Measurements from ENCODE around the gene IQGAP1.
"Not testable (repeated sequence)": the region's sequence is repeated elsewhere in the genome, so short reads cannot be mapped to it uniquely, and the experiment has no call there.

IQGAP1 gene

GRCh38 chr15:90412356-90413194 is 24.5 kb downstream of the IQGAP1 start:
- DNase-seq = no peak

DNA sequence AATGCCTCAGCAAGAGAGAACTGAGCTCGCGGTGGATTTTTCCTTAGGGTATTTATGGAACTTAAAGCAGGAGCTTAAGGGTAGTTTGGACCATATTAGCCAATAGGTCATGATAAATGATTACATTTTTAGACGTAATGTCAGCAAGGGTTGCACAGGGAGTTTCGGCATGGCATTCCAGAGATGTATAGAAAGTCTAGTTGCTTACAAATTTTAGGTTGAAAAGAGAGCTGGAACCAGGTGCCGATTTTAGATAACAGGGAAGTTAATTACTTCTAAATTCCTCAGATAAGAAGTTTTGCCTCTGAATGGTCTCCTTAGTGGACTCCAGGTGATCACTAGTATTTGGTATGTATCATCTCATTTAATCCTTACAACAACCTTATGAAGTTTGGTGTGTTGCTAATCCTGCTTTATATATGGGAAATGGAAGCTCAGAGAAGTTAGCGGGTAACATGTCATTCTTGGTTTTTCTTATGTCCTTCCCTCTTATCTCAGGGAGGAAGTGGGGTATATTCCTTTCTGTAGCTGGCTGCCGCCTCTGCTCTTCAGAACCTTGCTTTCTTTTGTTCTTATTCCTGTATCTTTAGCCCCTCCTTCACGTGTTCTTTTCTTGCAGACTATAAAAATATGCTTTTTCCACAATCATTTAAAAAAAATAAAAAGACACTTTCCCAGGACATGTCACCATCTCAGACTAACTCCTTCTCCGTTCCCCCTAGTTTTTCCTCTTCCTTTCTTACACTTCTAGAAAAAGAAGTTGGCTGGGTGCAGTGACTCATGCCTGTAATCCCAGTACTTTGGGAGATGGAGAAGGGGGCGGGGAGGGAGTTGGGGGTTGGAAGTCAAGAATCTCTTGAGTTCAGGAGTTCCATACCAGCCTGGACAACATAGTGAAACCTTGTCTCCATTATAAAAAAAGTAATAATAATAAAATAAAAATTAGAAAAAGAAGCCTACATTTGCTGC is 25.7 kb downstream of the IQGAP1 start:
- DNase-seq = no peak

GRCh38 chr15:90414408-90415028 is 26.5 kb downstream of the IQGAP1 start:
- DNase-seq = peak in 1 of 2 donors; percentile 22

DNA sequence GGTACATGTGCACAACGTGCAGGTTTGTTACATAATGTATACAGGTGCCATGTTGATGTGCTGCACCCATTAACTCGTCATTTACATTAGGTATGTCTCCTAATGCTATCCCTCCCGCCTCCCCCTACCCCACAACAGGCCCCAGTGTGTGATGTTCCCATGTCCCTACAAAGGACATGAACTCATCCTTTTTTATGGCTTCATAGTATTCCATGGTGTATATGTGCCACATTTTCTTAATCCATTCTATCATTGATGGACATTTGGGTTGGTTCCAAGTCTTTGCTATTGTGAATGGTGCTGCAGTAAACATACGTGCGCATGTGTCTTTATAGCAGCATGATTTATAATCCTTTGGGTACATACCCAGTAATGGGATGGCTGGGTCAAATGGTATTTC is 28.0 kb downstream of the IQGAP1 start:
- DNase-seq = not testable (repeated sequence)

- no peak for DNase-seq
Measured at GRCh38 chr15:90418627-90419026, 30.6 kb downstream of the IQGAP1 start.

GRCh38 chr15:90419206-90419605 is 31.2 kb downstream of the IQGAP1 start:
- no peak for DNase-seq

DNA sequence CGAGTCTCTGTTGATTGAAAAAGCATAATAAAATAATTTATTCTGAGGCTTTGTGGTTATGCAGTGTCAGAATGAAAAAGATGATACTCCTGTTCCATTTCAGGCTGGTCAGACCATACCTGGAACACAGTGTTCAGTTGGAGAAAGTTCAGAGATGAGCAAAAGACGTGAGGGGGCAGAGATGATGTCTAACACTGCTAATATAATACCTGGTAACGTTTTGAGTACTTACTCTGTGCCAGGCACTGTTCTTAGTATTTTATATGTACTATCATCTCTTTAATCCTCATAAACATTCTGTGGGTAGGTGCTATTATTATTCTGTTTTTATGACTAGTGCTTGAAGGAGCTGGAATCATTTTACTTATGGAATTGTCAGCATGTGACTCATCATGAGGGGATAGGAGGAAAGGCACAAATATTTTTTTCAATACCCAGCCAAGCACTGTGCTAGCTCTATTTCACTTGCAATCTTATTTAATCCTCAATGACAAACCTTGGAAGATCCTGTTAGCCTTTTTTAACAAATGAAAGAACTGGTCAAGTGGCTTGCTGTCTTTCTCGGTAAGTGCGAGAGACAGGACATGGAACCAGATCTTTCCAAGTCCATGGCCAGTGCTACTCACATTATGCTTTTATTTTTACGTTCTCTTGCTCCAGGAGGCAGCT is 31.8 kb downstream of the IQGAP1 start:
- peak in 1 of 2 donors; percentile 32 for DNase-seq

- DNase-seq = no peak
Measured at GRCh38 chr15:90420451-90420850, 32.4 kb downstream of the IQGAP1 start.

DNA sequence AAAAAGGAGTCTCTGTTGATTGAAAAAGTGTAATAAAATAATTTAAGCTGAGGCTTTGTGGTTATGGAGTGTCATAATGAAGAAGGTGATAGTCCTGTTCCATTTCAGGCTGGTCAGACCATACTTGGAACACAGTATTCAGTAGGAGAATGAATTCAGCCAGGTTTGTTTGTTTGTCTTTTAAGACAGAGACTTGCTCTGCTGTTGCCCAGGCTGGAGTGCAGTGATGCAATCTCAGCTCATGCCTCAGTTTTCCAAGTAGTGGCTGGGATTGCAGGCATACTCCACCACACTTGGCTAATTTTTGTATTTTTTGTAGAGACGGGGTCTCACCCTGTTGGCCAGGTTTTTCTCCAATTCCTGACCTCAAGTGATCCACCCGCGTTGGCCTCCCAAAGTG is 33.5 kb downstream of the IQGAP1 start:
- no peak for DNase-seq

- DNase-seq = no peak
Measured at GRCh38 chr15:90422043-90422442, 34.0 kb downstream of the IQGAP1 start.

DNA sequence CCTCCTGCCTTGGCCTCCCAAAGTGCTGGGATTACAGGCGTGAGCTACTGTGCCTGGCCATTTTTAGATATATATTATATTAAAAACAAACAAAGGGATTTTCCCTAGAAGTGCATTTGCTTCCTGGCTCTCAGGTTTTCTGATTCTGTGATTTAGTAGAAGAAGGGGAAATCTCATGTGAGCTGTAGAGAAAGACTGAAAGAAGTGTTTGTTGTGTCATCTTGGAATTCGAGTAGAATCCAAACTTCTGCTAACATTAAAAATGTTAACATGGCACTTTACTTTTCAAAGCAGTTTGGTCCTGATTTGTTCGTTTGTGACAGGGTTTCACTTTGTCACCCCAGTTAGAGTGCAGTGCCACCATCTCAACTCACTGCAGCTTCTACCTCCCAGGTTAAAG is 34.9 kb downstream of the IQGAP1 start:
- no peak for DNase-seq

DNA sequence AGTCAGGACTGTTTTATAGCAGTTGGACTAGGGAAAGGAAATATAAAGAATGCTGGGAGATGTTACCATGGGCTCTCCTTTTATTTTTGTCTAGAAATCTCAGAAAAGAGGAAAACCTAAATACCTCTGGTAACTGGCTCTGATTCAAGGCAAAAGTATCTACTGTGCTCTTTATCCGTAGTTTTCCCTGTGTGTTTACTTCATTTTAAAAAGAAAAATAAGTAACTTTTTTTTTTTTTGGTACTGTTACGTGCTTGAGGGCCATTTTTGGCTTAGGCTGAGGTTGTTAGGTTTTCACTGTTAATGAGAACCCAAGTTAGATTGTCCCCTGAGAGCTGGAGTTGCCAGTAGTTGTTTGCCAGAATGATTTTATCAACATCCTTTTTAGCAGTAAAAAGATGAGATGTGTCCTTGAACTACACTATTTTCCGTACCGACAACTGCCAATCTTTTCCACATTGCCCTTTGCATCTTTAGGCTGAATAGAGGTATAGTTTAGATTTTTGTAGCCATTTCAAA is 35.8 kb downstream of the IQGAP1 start:
- DNase-seq = no peak

- DNase-seq = no peak
Measured at GRCh38 chr15:90425726-90426346, 37.8 kb downstream of the IQGAP1 start.

DNA sequence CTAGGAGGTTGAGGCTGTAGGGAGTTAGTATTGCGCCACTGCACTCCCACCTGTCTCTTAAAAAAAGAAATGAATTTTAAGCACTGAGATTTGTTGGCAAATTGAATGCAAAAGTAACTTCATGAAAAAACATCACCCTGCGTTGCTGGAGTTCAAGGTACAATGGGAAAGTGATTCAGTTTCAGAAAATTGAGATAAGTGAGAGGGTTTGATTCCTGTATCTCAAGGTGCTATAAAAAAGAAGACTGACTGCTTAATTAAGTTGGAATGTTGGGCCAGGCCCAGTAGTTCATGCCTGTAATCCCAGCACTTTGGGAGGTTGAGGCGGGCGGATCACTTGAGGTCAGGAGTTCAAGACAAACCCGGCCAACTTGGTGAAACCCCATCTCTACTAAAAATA is 39.1 kb downstream of the IQGAP1 start:
- DNase-seq = no peak

- DNase-seq = no peak
Measured at GRCh38 chr15:90432253-90432652, 44.2 kb downstream of the IQGAP1 start.

DNA sequence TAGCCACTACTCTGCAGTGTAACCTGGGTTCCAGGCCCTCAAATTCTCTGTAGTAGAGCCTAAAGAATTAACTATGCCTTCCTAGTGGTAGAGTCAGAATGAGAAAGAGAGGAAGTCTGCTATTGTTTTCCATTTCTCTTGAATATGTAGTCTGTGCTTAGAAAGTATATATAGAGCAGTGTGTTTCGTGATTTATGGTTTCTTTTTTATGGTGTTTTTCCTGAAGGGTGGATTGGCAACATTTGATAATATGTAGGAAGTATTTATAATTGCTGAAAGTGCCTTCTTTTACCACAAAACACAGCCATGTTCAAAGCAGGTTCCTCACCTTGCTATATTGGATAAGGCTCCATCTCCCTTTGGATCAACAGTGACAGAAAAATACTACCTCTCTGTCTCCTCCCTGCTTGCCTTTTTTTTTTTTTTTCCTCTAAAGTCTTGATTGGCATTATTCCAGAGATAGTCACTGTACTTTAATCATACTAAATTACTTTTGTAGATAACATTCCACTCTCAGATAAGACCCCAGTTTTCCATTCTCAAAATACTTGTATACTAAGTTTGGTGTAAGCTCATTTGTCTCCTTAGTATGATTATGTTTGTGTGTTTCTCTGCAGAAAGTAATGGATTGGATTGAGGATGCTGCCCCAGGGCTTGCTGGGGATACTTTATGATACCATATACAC is 47.8 kb downstream of the IQGAP1 start:
- DNase-seq = no peak

GRCh38 chr15:90436952-90437351 is 48.9 kb downstream of the IQGAP1 start:
- DNase-seq = no peak

- no peak for DNase-seq
Measured at GRCh38 chr15:90437516-90437915, 49.5 kb downstream of the IQGAP1 start.

DNA sequence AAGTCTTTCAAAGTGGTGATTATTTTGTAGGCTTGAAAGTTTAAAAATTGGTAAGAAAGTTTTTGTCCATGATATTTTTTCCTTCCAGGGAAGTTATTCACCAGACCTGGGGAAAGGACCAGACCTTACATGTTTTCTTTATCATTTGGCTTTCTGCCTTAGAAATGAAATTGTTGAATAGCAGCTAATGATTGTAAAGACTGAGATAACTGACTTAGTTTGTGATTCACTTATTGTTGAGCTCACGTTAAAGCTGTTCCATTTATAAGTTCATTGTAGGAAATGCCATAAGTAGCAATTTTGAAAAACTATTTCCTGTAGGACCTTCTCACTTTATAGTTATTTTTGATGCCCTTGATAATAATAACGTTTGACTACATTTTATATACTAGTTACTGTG is 51.9 kb downstream of the IQGAP1 start:
- DNase-seq = no peak

- no peak for DNase-seq
Measured at GRCh38 chr15:90441027-90441426, 53.0 kb downstream of the IQGAP1 start.

DNA sequence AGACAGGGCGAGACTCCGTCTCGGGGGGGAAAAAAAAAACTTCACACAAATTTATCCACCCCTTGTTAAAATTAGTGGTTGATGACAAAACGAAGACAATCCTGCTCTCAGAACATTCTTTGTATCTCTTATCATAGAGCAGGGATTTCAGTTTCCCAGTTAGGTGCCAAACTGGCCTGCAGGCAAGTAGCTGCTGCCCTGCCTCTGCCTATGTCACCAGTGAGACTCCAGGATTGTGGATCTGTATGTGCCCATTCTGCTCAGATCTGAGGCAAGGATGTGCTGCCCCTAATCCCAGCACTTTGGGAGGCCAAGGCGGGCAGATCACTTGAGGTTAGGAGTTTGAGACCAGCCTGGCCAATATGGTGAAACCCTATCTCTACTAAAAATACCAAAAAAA is 54.4 kb downstream of the IQGAP1 start:
- no peak for DNase-seq

All from stimulated activated CD4-positive, alpha-beta T cell treated with anti-CD3 and anti-CD28 coated beads, Interleukin-2, amount 100 ng/mL, for 48 hours (primary cell).